G401 (cell line): Measurements from ENCODE around the gene TRPV6. TPM values are rescaled to one million over a fixed set of nuclear protein-coding genes. Genes with fewer than 3 reads are reported as not detected.

Experiments used
- DNase-seq: peaks from one replicate; pipeline ENCODE4 v3.0.0-alpha.2; 2015; ENCODE audit warnings: low spot score
- in situ Hi-C: cut with HindIII; loops from 2 replicates; pipeline ENCODE4 v1.10.0; 2016; ENCODE audit warnings: low sequenced_read_pairs, mixed read lengths
- total RNA-seq: library from RNA; depleted of rRNA; stranded (reverse); fragments of >200 nt; shearing (Covaris generic); gene quantifications from 2 replicates; pipeline ENCODE4 v1.2.3, GENCODE V29; 2014

The TRPV6 gene
- total RNA-seq, 1 experiment from 2014 or later, result not detected

- in situ Hi-C loops, result no loop called here
- no peak for DNase-seq
Observed at GRCh38 chr7:142887282-142888015, 1.9 kb upstream of the TRPV6 start.

- in situ Hi-C loops, result no loop called here
- no peak for DNase-seq
Observed at GRCh38 chr7:142886866-142887265, 1.3 kb upstream of the TRPV6 start.

GRCh38 chr7:142884286-142884640, 1.3 kb downstream of the TRPV6 start:
- no peak for DNase-seq
- in situ Hi-C loops, result no loop called here

GRCh38 chr7:142883571-142884285, 1.8 kb downstream of the TRPV6 start:
- in situ Hi-C loops, result no loop called here
- no peak for DNase-seq

- in situ Hi-C loops, result no loop called here
- DNase-seq, result no peak
Observed at GRCh38 chr7:142883145-142883544, 2.4 kb downstream of the TRPV6 start.

- DNase-seq, result no peak
- in situ Hi-C loops, result no loop called here
Observed at GRCh38 chr7:142882338-142882678, 3.2 kb downstream of the TRPV6 start.

- in situ Hi-C loops, result no loop called here
- no peak for DNase-seq
Observed at GRCh38 chr7:142881586-142882337, 3.8 kb downstream of the TRPV6 start.

GRCh38 chr7:142880876-142881505, 4.6 kb downstream of the TRPV6 start:
- DNase-seq, result no peak
- in situ Hi-C loops, result no loop called here

GRCh38 chr7:142879060-142879459, 6.5 kb downstream of the TRPV6 start:
- no peak for DNase-seq
- in situ Hi-C loops, result no loop called here

- DNase-seq, result no peak
- in situ Hi-C loops, result no loop called here
Observed at GRCh38 chr7:142878315-142878714, 7.2 kb downstream of the TRPV6 start.

- in situ Hi-C loops, result no loop called here
- DNase-seq, result no peak
Observed at GRCh38 chr7:142876991-142877910, 8.3 kb downstream of the TRPV6 start.

GRCh38 chr7:142876236-142876960, 9.1 kb downstream of the TRPV6 start:
- in situ Hi-C loops, result no loop called here
- no peak for DNase-seq

GRCh38 chr7:142875456-142875855, 10.1 kb downstream of the TRPV6 start:
- in situ Hi-C loops, result no loop called here

GRCh38 chr7:142874837-142875236, 10.7 kb downstream of the TRPV6 start:
- DNase-seq, result no peak
- in situ Hi-C loops, result loop anchor here (25.0 kb wide), 1 partner anchor 337 kb away; the partner anchor contains the start of gene TAS2R40

More at GRCh38 chr7:142875456-142875855, 10.1 kb downstream of the TRPV6 start:
- DNase-seq, result no peak

- in situ Hi-C loops, result loop anchor here (25.0 kb wide), 1 partner anchor 338 kb away; the partner anchor contains the start of gene TAS2R40
- DNase-seq, result no peak
Observed at GRCh38 chr7:142874409-142874808, 11.1 kb downstream of the TRPV6 start.

GRCh38 chr7:142873871-142874270, 11.7 kb downstream of the TRPV6 start:
- in situ Hi-C loops, result loop anchor here (25.0 kb wide), 1 partner anchor 338 kb away; the partner anchor contains the start of gene TAS2R40
- DNase-seq, result no peak

- in situ Hi-C loops, result loop anchor here (25.0 kb wide), 1 partner anchor 339 kb away; the partner anchor contains the start of gene TAS2R40
- DNase-seq, result no peak
Observed at GRCh38 chr7:142873281-142873784, 12.2 kb downstream of the TRPV6 start.
